Duodenal mucosa (tissue), 2 donors: ENCODE measurements around the gene PRPF31.

ENCODE experiments used
- H3K27ac ChIP-seq: one replicate; pipeline ENCODE4 v1.7.0; 2013; ENCODE audit warnings: low read depth, low read length
- H3K27me3 ChIP-seq, 2 donors: one replicate each; pipeline ENCODE4 v1.7.0; 2013; ENCODE audit warnings: low read length in 2 of 2, control low read depth in 1 of 2; ENCODE audit not compliant: insufficient read depth in 2 of 2, control insufficient read depth in 1 of 2
- H3K36me3 ChIP-seq, 2 donors: one replicate each; pipeline ENCODE4 v1.7.0; 2013; ENCODE audit warnings: low read length in 2 of 2, control low read depth in 1 of 2; ENCODE audit not compliant: insufficient read depth in 2 of 2, control insufficient read depth in 1 of 2
- H3K4me1 ChIP-seq, 2 donors: one replicate each; pipeline ENCODE4 v1.7.0; 2013; ENCODE audit warnings: low read length in 2 of 2, control low read depth in 1 of 2; ENCODE audit not compliant: insufficient read depth in 2 of 2, control insufficient read depth in 1 of 2
- H3K4me3 ChIP-seq, 2 donors: one replicate each; pipeline ENCODE4 v1.7.0; 2013; ENCODE audit warnings: low read length in 2 of 2, low read depth in 1 of 2
- H3K9ac ChIP-seq, 2 donors: one replicate each; pipeline ENCODE4 v1.7.0; 2013; ENCODE audit warnings: low read length in 2 of 2, low read depth in 1 of 2
- H3K9me3 ChIP-seq, 2 donors: one replicate each; pipeline ENCODE4 v1.7.0; 2013; ENCODE audit warnings: low read length in 2 of 2, control low read depth in 1 of 2; ENCODE audit not compliant: control insufficient read depth in 1 of 2

The PRPF31 gene

GRCh38 chr19:54115109-54116063, at the start of gene PRPF31, which contains the start of gene TFPT:
PRPF31 (plus strand) TSS chr19:54115754; CDS start chr19:54118279, 2,525 bp downstream.
TFPT (minus strand) TSS chr19:54115657; CDS start chr19:54115269, 388 bp downstream.
- peak within 1 kb of the TSS; percentile 84 to 95 for H3K4me3 ChIP-seq
- peak within 1 kb of the TSS; percentile 91 for H3K27ac ChIP-seq
- H3K36me3 ChIP-seq, result peaks cover 3 to 30% of the 10 kb centered on the region in 2 donors
- H3K9me3 ChIP-seq, result no peaks in the 10 kb centered on the region
- no peaks in the 10 kb centered on the region for H3K27me3 ChIP-seq
- peak within 1 kb of the TSS; percentile 64 to 71 for H3K9ac ChIP-seq
- peaks cover 8 to 19% of the 10 kb centered on the region in 2 donors for H3K4me1 ChIP-seq

GRCh38 chr19:54069470-54069869, 46.1 kb upstream of the PRPF31 start:
- Histone ChIP-seq H3K9me3 (peaks cover 0 to 5% of the 10 kb centered on the region in 2 donors), H3K27me3 (no peaks in the 10 kb centered on the region), H3K36me3 (no peaks in the 10 kb centered on the region), H3K4me3 (no peak overlapping the region), H3K27ac (no peak overlapping the region), H3K4me1 (no peaks in the 10 kb centered on the region), H3K9ac (no peak overlapping the region)

- no peaks in the 10 kb centered on the region for H3K36me3 ChIP-seq
- H3K27me3 ChIP-seq, result no peaks in the 10 kb centered on the region
- H3K27ac ChIP-seq, result no peak overlapping the region
- no peak overlapping the region for H3K4me3 ChIP-seq
- H3K4me1 ChIP-seq, result no peaks in the 10 kb centered on the region
- peaks cover 0 to 5% of the 10 kb centered on the region in 2 donors for H3K9me3 ChIP-seq
- H3K9ac ChIP-seq, result no peak overlapping the region
Measured at GRCh38 chr19:54073829-54074228, 41.7 kb upstream of the PRPF31 start.

- Histone ChIP-seq H3K4me3 (no peak overlapping the region), H3K4me1 (no peaks in the 10 kb centered on the region)
Measured at GRCh38 chr19:54074851-54075250, 40.7 kb upstream of the PRPF31 start.

GRCh38 chr19:54077334-54077733, 38.2 kb upstream of the PRPF31 start:
- no peaks in the 10 kb centered on the region for H3K36me3 ChIP-seq
- H3K27ac ChIP-seq, result no peak overlapping the region
- H3K9me3 ChIP-seq, result peaks cover 2 to 4% of the 10 kb centered on the region in 2 donors
- H3K4me3 ChIP-seq, result no peak overlapping the region
- H3K4me1 ChIP-seq, result no peaks in the 10 kb centered on the region
- no peak overlapping the region for H3K9ac ChIP-seq
- no peaks in the 10 kb centered on the region for H3K27me3 ChIP-seq

More at GRCh38 chr19:54074851-54075250, 40.7 kb upstream of the PRPF31 start:
- H3K36me3 ChIP-seq, result no peaks in the 10 kb centered on the region
- H3K27ac ChIP-seq, result no peak overlapping the region
- H3K27me3 ChIP-seq, result no peaks in the 10 kb centered on the region
- no peaks in the 10 kb centered on the region for H3K9me3 ChIP-seq
- no peak overlapping the region for H3K9ac ChIP-seq

GRCh38 chr19:54081032-54081431, 34.5 kb upstream of the PRPF31 start, which contains the start of gene TARM1:
TARM1 (minus strand) TSS chr19:54081365; CDS start chr19:54081340, 25 bp downstream.
- H3K9me3 ChIP-seq, result peaks cover 2 to 4% of the 10 kb centered on the region in 2 donors
- no peak within 1 kb of the TSS for H3K9ac ChIP-seq
- no peak within 1 kb of the TSS for H3K27ac ChIP-seq
- no peaks in the 10 kb centered on the region for H3K4me1 ChIP-seq
- no peaks in the 10 kb centered on the region for H3K36me3 ChIP-seq
- no peak within 1 kb of the TSS for H3K4me3 ChIP-seq
- H3K27me3 ChIP-seq, result no peaks in the 10 kb centered on the region

GRCh38 chr19:54084410-54084809, 31.1 kb upstream of the PRPF31 start:
- H3K9me3 ChIP-seq, result peaks cover 2 to 4% of the 10 kb centered on the region in 2 donors
- no peaks in the 10 kb centered on the region for H3K4me1 ChIP-seq
- H3K4me3 ChIP-seq, result no peak overlapping the region
- H3K27me3 ChIP-seq, result no peaks in the 10 kb centered on the region
- H3K9ac ChIP-seq, result no peak overlapping the region
- no peaks in the 10 kb centered on the region for H3K36me3 ChIP-seq
- no peak overlapping the region for H3K27ac ChIP-seq

- no peak overlapping the region for H3K9ac ChIP-seq
- H3K36me3 ChIP-seq, result no peaks in the 10 kb centered on the region
- peaks cover 0 to 3% of the 10 kb centered on the region in 2 donors for H3K27me3 ChIP-seq
Measured at GRCh38 chr19:54094426-54095000, 21.0 kb upstream of the PRPF31 start.

GRCh38 chr19:54095136-54095858, 20.3 kb upstream of the PRPF31 start:
- peak overlapping the region in 1 of 2 donors; percentile 45 for H3K4me3 ChIP-seq
- H3K9ac ChIP-seq, result no peak overlapping the region
- no peaks in the 10 kb centered on the region for H3K9me3 ChIP-seq
- H3K36me3 ChIP-seq, result no peaks in the 10 kb centered on the region
- H3K27ac ChIP-seq, result no peak overlapping the region
- peaks cover 0 to 3% of the 10 kb centered on the region in 2 donors for H3K27me3 ChIP-seq
- peaks cover 0 to 5% of the 10 kb centered on the region in 2 donors for H3K4me1 ChIP-seq

More at GRCh38 chr19:54094426-54095000, 21.0 kb upstream of the PRPF31 start:
- H3K9me3 ChIP-seq, result no peaks in the 10 kb centered on the region
- H3K4me3 ChIP-seq, result no peak overlapping the region
- H3K4me1 ChIP-seq, result peaks cover 0 to 5% of the 10 kb centered on the region in 2 donors
- no peak overlapping the region for H3K27ac ChIP-seq
